ENCODE measurements around the gene SDR42E1. TPM values are rescaled to one million over a fixed set of nuclear protein-coding genes. Genes with fewer than 3 reads are reported as not detected.

Gene SDR42E1
- total and polyA plus RNA-seq, 2 donors from 2014 or later: 2.5 to 15.0 TPM

- Histone ChIP-seq H3K36me3 (ENCODE audit: control insufficient read depth in 2 of 3, insufficient read depth in 3 of 3, low read length in 3 of 3) (no peaks in the 10 kb centered on the region), H3K4me3 (ENCODE audit: low read length in 3 of 3) (no peak overlapping the region), H3K9ac (ENCODE audit: low read length in 3 of 3) (no peak overlapping the region), H3K27me3 (ENCODE audit: control insufficient read depth, insufficient read depth, low read length) (no peaks in the 10 kb centered on the region), H3K27ac (ENCODE audit: low read depth in 2 of 2, low read length in 2 of 2) (no peak overlapping the region), H3K9me3 (ENCODE audit: control insufficient read depth in 2 of 3, insufficient read depth in 1 of 3, low read length in 3 of 3) (no peaks in the 10 kb centered on the region), H3K4me1 (ENCODE audit: control insufficient read depth in 2 of 3, insufficient read depth in 2 of 3, low read depth in 1 of 3, low read length in 3 of 3) (peaks cover 0 to 7% (median 6%) of the 10 kb centered on the region in 3 donors)
- FAIRE-seq (no peak), DNase-seq (no peak)
- intact Hi-C loops (cut with DNase I): no loop called here
- TF ChIP-seq CTCF (IDR thresholded peaks at IDR 0.05; ENCODE audit: borderline replicate concordance, extremely low read depth, insufficient read depth): no peak
Observed at GRCh38 chr16:82033683-82034300, 22.5 kb upstream of the SDR42E1 start.

GRCh38 chr16:82033006-82033405, 21.7 kb upstream of the SDR42E1 start:
- no peaks in the 10 kb centered on the region for H3K36me3 ChIP-seq (ENCODE audit: control insufficient read depth in 2 of 3, insufficient read depth in 3 of 3, low read length in 3 of 3)
- DNase-seq: no peak
- no peak for FAIRE-seq
- no peaks in the 10 kb centered on the region for H3K27me3 ChIP-seq (ENCODE audit: control insufficient read depth, insufficient read depth, low read length)
- peaks cover 0 to 7% (median 6%) of the 10 kb centered on the region in 3 donors for H3K4me1 ChIP-seq (ENCODE audit: control insufficient read depth in 2 of 3, insufficient read depth in 2 of 3, low read depth in 1 of 3, low read length in 3 of 3)
- no peak overlapping the region for H3K4me3 ChIP-seq (ENCODE audit: low read length in 3 of 3)
- intact Hi-C loops (cut with DNase I): no loop called here
- H3K27ac ChIP-seq (ENCODE audit: low read depth in 2 of 2, low read length in 2 of 2): no peak overlapping the region
- TF ChIP-seq CTCF (IDR thresholded peaks at IDR 0.05; ENCODE audit: borderline replicate concordance, extremely low read depth, insufficient read depth): no peak
- no peak overlapping the region for H3K9ac ChIP-seq (ENCODE audit: low read length in 3 of 3)
- H3K9me3 ChIP-seq (ENCODE audit: control insufficient read depth in 2 of 3, insufficient read depth in 1 of 3, low read length in 3 of 3): no peaks in the 10 kb centered on the region

- DNase-seq: peak in 3 of 5 donors; percentile 29 to 84 (median 65)
- Histone ChIP-seq H3K9me3 (ENCODE audit: control insufficient read depth in 2 of 3, insufficient read depth in 1 of 3, low read length in 3 of 3) (no peaks in the 10 kb centered on the region), H3K27ac (ENCODE audit: low read depth in 2 of 2, low read length in 2 of 2) (no peak overlapping the region), H3K27me3 (ENCODE audit: control insufficient read depth, insufficient read depth, low read length) (no peaks in the 10 kb centered on the region), H3K4me3 (ENCODE audit: low read length in 3 of 3) (no peak overlapping the region), H3K9ac (ENCODE audit: low read length in 3 of 3) (no peak overlapping the region), H3K4me1 (ENCODE audit: control insufficient read depth in 2 of 3, insufficient read depth in 2 of 3, low read depth in 1 of 3, low read length in 3 of 3) (peaks cover 0 to 7% (median 6%) of the 10 kb centered on the region in 3 donors), H3K36me3 (ENCODE audit: control insufficient read depth in 2 of 3, insufficient read depth in 3 of 3, low read length in 3 of 3) (no peaks in the 10 kb centered on the region)
- FAIRE-seq: no peak
- peak; percentile 33 for TF ChIP-seq CTCF (IDR thresholded peaks at IDR 0.05; ENCODE audit: borderline replicate concordance, extremely low read depth, insufficient read depth)
- intact Hi-C loops (cut with DNase I): no loop called here
Observed at GRCh38 chr16:82031116-82032084, 20.1 kb upstream of the SDR42E1 start.

All from kidney (tissue), 14 donors.